GM12875 (cell line): ENCODE data around the gene YAP1.

Source experiments
- H3K4me3 ChIP-seq: one replicate; pipeline ENCODE4 v1.5.1; 2011; ENCODE audit warnings: low read depth, low read length, control low read depth
- TF ChIP-seq, protein P1 (sequence below): IDR thresholded peaks from 2 replicates; pipeline ENCODE4 v1.5.1; 2011; ENCODE audit warnings: low read depth, mild to moderate bottlenecking, control low read depth, inconsistent platforms, low read length, moderate library complexity, borderline replicate concordance; ENCODE audit not compliant: insufficient read depth

YAP1 gene

DNA sequence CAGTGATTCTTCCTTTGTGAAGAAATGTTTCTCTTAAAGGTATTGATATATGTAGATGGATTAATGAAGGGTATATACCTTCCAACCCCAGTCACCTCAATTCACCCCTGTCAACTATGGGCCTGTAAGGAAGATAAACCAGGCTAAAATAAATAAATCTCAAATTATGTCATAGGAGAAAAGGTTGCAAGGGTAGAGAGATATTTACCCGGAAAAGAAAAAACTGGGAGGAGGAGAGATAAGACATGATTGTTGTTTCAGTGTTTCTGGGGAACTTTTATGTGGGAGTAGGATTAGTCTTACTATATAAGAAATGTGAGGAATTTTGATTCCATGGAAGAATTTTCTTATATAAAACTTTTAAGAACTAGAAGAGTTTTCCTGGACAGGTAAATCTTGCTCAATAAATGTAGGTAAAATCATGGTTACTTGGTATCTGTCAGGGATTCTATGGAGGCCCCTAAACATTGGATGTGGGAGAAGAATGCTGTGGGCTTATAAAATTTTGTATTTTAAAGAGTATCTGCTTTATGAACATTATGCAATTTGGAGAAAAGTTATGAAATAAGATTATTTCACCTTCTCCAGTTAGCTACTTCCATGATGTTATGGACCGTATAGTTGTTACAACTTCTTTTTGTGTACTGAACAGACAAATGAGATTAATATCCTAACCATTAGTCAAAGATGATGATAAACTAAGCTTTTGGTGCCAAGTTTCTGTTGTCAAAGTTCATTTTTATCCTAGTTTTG, 6.4 kb downstream of the YAP1 start:
- no peak overlapping the region for H3K4me3 ChIP-seq
- TF ChIP-seq, protein P1, sequence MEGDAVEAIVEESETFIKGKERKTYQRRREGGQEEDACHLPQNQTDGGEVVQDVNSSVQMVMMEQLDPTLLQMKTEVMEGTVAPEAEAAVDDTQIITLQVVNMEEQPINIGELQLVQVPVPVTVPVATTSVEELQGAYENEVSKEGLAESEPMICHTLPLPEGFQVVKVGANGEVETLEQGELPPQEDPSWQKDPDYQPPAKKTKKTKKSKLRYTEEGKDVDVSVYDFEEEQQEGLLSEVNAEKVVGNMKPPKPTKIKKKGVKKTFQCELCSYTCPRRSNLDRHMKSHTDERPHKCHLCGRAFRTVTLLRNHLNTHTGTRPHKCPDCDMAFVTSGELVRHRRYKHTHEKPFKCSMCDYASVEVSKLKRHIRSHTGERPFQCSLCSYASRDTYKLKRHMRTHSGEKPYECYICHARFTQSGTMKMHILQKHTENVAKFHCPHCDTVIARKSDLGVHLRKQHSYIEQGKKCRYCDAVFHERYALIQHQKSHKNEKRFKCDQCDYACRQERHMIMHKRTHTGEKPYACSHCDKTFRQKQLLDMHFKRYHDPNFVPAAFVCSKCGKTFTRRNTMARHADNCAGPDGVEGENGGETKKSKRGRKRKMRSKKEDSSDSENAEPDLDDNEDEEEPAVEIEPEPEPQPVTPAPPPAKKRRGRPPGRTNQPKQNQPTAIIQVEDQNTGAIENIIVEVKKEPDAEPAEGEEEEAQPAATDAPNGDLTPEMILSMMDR = no peak

DNA sequence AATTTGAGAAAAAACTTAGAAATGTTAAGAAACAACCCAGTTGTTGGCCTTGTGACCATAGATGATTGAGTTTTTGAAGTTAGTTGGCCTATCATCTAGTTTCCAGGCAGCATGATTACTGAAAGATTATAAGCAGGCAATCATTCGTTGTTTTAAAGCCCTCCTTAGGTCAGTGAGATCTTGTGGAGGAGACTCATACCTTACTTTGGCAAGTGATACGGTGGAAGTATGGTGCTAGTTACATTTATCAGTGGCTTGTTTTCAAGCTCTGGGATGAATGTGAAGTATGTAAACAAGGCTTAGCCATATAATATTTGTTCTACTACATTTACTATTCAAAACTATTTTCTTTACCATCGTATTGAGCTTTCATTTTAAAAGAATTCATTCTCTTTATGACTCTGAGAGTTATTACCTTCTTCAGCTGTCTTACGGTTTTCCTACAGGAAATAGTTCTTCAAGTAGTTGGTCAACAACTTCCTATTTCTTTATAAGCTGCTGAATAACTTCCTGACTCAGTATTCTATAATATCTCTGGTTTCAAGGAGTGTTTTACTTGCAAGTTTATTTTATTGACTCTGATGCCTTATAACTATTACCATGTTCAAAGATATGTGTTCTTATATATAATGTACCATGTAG, 7.3 kb downstream of the YAP1 start:
- no peak overlapping the region for H3K4me3 ChIP-seq
- TF ChIP-seq, protein P1 = no peak

DNA sequence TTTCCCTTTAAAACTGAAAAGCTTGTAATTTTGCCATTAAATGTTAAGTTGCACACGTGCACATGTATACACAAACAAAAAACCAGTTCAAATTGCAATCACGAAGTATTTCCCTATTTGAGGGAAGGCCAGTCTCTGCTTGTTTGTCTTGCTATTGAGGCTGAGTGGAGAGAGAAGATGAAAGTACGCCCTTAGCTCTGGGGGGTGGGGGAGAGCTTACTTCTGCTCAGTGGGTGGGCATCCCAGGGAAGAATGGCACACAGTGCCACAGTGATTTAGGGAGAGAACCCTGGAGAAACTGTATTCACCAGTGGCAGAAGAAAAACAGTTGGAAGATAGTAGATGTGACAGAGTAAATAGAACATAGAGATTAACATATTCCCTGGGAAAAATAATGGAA, 8.7 kb downstream of the YAP1 start:
- no peak overlapping the region for H3K4me3 ChIP-seq
- TF ChIP-seq, protein P1 = no peak

DNA sequence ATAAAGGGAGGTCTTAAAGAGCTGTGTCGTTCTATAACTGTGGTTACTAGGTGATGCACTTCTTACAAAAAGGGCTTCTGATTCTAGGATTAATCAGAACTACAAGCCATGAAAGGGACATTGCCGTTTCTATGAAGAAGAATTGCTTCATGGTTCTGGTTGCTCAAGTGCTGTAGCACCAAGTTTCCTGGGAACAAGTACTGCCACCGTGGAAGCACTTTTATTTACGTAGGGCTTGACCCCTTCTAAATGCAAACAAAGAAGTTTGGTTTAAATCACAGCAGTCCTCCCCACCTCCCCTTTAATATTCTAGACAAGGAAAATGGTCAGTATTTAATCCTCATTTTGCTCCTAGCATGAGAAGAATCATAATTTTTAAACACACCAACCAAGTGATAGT, 9.8 kb downstream of the YAP1 start:
- no peak overlapping the region for H3K4me3 ChIP-seq
- TF ChIP-seq, protein P1 = no peak

DNA sequence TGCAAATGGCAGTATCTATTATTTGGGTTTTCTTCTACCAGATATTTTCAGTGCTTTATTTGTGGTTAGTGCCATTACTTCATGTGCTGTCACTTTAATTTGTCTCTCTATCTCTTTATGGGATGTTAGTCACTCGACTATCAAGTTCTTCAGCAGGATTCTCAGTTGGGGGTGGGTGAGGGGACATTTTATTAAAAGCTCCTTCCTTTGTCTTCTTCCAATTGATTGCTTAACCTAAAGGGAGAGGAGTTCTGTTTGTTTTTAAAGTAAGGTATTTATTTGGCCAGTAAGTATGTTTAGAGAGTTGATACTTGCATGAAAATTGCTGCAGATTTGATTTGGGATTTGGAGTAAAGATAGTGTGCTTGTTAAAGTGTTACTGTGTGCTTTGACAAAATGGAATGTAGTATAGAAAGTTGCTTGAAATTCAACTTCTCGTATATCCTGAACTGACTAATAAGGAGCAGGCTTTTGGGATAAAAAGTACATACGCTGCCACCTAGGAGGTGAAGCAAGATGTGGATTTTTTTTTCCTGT, 10.3 kb downstream of the YAP1 start:
- TF ChIP-seq, protein P1 = no peak
- H3K4me3 ChIP-seq = no peak overlapping the region

DNA sequence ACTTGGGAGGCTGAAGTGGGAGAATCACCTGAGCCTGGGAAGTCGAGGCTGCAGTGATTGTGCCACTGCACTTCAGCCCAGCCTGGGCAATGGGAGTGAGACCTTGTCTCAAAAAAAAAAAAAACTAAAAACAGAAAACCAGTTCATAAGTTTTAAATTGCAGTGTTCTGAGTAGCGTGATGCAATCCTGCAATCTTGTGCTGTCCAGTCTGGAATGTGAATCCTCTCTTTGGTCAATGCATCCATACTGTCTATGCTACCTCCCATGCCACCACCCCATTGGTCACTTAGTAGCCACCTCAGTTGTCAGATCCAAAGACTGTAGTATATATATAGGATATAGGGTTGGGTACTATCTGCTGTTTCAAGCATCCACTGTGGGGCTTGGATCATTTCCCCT, 11.1 kb downstream of the YAP1 start:
- H3K4me3 ChIP-seq = no peak overlapping the region
- TF ChIP-seq, protein P1 = no peak

DNA sequence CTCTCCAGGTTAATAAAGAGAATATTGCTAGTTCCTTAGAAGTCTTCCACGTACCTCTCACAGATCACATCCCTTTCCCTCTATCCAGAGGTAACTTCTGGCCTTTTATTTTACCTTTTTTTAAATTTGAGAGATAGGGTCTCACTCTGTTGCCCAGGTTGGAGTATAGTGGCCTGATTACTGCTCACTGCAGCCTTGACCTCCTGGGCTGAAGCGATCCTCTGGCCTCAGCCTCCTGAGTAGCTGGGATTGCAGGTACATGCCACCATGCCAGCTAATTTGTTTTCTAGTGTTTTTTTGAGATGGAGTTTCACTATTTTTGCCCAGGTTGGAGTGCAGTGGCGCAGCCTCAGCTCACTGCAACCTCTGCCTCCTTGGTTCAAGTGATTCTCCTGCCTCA, 24.4 kb downstream of the YAP1 start:
- TF ChIP-seq, protein P1 = no peak
- no peak overlapping the region for H3K4me3 ChIP-seq
